HEK293 (cell line): ENCODE measurements around the gene TRABD.

Experiments
- CTCF ChIA-PET: fragments of 350-600 bp; formaldehyde crosslinking; extraction: SDS; loops from one replicate; lab custom pipeline; 2021; ENCODE audit warnings: antibody characterized with exemption; lab: Yijun Ruan, JAX
- POLR2A ChIA-PET: fragments of 300-600 bp; formaldehyde crosslinking; extraction: SDS; loops from one replicate; lab custom pipeline; 2020; ENCODE audit warnings: antibody characterized with exemption, inconsistent platforms; lab: Yijun Ruan, JAX
- H3K27ac ChIP-seq: fragments of 200-500 bp; sonication (Bioruptor generic); 2 replicates; pipeline ENCODE4 v1.5.1; 2014; ENCODE audit warnings: low read depth, low read length, control low read depth, inconsistent platforms; ENCODE audit errors: extremely low read depth
- H3K36me3 ChIP-seq, 2 experiments: fragments of 200-500 bp in 1 of 2; sonication (Bioruptor generic) in 1 of 2; 1 replicate in 1 of 2; 2 replicates in 1 of 2; pipeline ENCODE4 v1.5.1; 2014 to 2017; ENCODE audit warnings: inconsistent platforms in 2 of 2, low read length in 2 of 2; ENCODE audit not compliant: control insufficient read depth in 2 of 2, insufficient read depth in 1 of 2
- H3K4me1 ChIP-seq: fragments of 200-500 bp; sonication (Bioruptor generic); 2 replicates; pipeline ENCODE4 v1.5.1; 2014; ENCODE audit warnings: mild to moderate bottlenecking, low read length, inconsistent platforms; ENCODE audit not compliant: control insufficient read depth, insufficient read depth
- H3K4me3 ChIP-seq: 2 replicates; pipeline ENCODE4 v1.5.1; 2011; ENCODE audit warnings: low read depth, mild to moderate bottlenecking, control low read depth, low read length, moderate library complexity
- H3K9me3 ChIP-seq: fragments of 200-500 bp; sonication (Bioruptor generic); 2 replicates; pipeline ENCODE4 v1.5.1; 2014; ENCODE audit warnings: low read depth, low read length, inconsistent platforms; ENCODE audit not compliant: control insufficient read depth, insufficient read depth
- GLIS1 ChIP-seq: fragments of 450-650 bp; formaldehyde crosslinking; IDR thresholded peaks from 2 replicates; pipeline ENCODE4 v1.5.1; 2016; ENCODE audit warnings: missing biosample characterization, missing genetic modification characterization
- KLF1 ChIP-seq: fragments of 450-650 bp; formaldehyde crosslinking; IDR thresholded peaks from 2 replicates; pipeline ENCODE4 v1.5.1; 2016; ENCODE audit warnings: missing biosample characterization, missing genetic modification characterization
- KLF16 ChIP-seq: fragments of 450-650 bp; formaldehyde crosslinking; IDR thresholded peaks from 2 replicates; pipeline ENCODE4 v1.5.1; 2017; ENCODE audit warnings: missing biosample characterization, missing genetic modification characterization
- KLF9 ChIP-seq: fragments of 450-650 bp; formaldehyde crosslinking; IDR thresholded peaks from 2 replicates; pipeline ENCODE4 v1.5.1; 2016; ENCODE audit warnings: missing biosample characterization, missing genetic modification characterization, low read depth
- ZFP69B ChIP-seq: fragments of 450-650 bp; formaldehyde crosslinking; IDR thresholded peaks from 2 replicates; pipeline ENCODE4 v1.5.1; 2016; ENCODE audit warnings: missing biosample characterization, missing genetic modification characterization
- ZNF10 ChIP-seq: fragments of 450-650 bp; formaldehyde crosslinking; IDR thresholded peaks from 2 replicates; pipeline ENCODE4 v1.5.1; 2017; ENCODE audit warnings: missing biosample characterization, missing genetic modification characterization
- ZNF23 ChIP-seq: fragments of 450-650 bp; formaldehyde crosslinking; IDR thresholded peaks from 2 replicates; pipeline ENCODE4 v1.5.1; 2016; ENCODE audit warnings: missing biosample characterization, missing genetic modification characterization, borderline replicate concordance
- ZNF239 ChIP-seq: fragments of 450-650 bp; formaldehyde crosslinking; IDR thresholded peaks from 2 replicates; pipeline ENCODE4 v1.5.1; 2016; ENCODE audit warnings: missing biosample characterization, missing genetic modification characterization
- ZNF302 ChIP-seq: fragments of 450-650 bp; formaldehyde crosslinking; IDR thresholded peaks from 2 replicates; pipeline ENCODE4 v1.5.1; 2016; ENCODE audit warnings: missing biosample characterization, missing genetic modification characterization, low read depth
- TF ChIP-seq, protein P1 (sequence below): fragments of 450-650 bp; formaldehyde crosslinking; IDR thresholded peaks from 2 replicates; pipeline ENCODE4 v1.5.1; 2016; ENCODE audit warnings: missing biosample characterization, missing genetic modification characterization
- TF ChIP-seq, protein P2 (sequence below): fragments of 450-650 bp; IDR thresholded peaks from 2 replicates; pipeline ENCODE4 v1.5.1; 2018; ENCODE audit warnings: missing biosample characterization, mild to moderate bottlenecking, missing genetic modification characterization
- TF ChIP-seq, protein P3 (sequence below): fragments of 450-650 bp; formaldehyde crosslinking; IDR thresholded peaks from 2 replicates; pipeline ENCODE4 v1.5.1; 2017; ENCODE audit warnings: missing biosample characterization, missing genetic modification characterization
- TF ChIP-seq, protein P4 (sequence below): fragments of 450-650 bp; formaldehyde crosslinking; IDR thresholded peaks from 2 replicates; pipeline ENCODE4 v1.5.1; 2016; ENCODE audit warnings: missing biosample characterization, missing genetic modification characterization
- TF ChIP-seq, protein P5 (sequence below): sonication (generic); formaldehyde crosslinking; IDR thresholded peaks from 2 replicates; pipeline ENCODE4 v1.8.1; 2022; ENCODE audit warnings: mild to moderate bottlenecking, moderate library complexity, missing genetic modification reagents

Gene TRABD

DNA sequence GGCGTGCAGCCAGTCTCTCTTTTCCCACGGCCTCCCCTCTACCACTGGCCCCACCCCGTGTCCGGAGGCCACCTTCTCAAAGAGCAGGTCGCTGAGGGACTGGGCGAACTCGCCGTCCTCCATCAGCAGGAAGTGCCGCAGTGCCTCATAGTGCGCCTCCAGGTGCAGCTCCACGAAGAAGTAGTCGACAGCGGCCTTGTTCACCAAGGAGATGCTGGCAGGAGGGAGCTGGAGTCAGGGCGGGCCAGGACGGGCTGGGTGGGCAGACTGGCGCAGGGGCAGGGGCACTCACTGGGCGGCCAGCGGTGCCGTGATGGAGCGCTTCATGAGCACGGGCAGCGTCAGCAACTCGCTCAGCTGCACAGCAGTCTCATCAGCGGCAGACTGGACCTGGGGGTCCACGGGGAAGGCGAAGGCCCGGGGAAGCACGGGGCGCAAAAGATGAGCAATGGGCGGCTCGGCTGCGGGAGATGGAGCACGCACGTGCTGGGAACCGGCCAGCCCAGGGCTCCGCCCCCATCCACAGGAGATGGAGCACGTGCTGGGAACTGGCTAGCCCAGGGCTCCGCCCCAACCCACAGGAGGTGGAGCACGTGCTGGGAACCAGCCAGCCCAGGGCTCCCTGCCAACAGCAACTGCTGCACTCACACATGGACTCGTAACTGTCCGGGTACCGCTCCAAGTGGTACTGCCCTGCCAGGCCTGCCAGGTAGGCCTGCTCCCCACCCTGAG is 33.4 kb downstream of the TRABD start (continued):
- TF ChIP-seq, protein P1, sequence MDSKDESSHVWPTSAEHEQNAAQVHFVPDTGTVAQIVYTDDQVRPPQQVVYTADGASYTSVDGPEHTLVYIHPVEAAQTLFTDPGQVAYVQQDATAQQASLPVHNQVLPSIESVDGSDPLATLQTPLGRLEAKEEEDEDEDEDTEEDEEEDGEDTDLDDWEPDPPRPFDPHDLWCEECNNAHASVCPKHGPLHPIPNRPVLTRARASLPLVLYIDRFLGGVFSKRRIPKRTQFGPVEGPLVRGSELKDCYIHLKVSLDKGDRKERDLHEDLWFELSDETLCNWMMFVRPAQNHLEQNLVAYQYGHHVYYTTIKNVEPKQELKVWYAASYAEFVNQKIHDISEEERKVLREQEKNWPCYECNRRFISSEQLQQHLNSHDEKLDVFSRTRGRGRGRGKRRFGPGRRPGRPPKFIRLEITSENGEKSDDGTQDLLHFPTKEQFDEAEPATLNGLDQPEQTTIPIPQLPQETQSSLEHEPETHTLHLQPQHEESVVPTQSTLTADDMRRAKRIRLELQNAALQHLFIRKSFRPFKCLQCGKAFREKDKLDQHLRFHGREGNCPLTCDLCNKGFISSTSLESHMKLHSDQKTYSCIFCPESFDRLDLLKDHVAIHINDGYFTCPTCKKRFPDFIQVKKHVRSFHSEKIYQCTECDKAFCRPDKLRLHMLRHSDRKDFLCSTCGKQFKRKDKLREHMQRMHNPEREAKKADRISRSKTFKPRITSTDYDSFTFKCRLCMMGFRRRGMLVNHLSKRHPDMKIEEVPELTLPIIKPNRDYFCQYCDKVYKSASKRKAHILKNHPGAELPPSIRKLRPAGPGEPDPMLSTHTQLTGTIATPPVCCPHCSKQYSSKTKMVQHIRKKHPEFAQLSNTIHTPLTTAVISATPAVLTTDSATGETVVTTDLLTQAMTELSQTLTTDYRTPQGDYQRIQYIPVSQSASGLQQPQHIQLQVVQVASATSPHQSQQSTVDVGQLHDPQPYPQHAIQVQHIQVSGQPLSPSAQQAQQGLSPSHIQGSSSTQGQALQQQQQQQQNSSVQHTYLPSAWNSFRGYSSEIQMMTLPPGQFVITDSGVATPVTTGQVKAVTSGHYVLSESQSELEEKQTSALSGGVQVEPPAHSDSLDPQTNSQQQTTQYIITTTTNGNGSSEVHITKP: peak; percentile 91
- TF ChIP-seq ZNF239 (tag by site-specific recombination): no peak
- peak; percentile 93 for TF ChIP-seq KLF1
- TF ChIP-seq KLF16: peak; percentile 54; the same call in 1 of the 2 replicates
- TF ChIP-seq GLIS1 (tag by site-specific recombination): peak; percentile 30
- peak; percentile 24; the same call in 1 of the 2 replicates for TF ChIP-seq ZNF10 (tag by site-specific recombination)
- TF ChIP-seq, protein P2, sequence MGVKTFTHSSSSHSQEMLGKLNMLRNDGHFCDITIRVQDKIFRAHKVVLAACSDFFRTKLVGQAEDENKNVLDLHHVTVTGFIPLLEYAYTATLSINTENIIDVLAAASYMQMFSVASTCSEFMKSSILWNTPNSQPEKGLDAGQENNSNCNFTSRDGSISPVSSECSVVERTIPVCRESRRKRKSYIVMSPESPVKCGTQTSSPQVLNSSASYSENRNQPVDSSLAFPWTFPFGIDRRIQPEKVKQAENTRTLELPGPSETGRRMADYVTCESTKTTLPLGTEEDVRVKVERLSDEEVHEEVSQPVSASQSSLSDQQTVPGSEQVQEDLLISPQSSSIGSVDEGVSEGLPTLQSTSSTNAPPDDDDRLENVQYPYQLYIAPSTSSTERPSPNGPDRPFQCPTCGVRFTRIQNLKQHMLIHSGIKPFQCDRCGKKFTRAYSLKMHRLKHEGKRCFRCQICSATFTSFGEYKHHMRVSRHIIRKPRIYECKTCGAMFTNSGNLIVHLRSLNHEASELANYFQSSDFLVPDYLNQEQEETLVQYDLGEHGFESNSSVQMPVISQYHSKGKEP (tag by site-specific recombination): 0 out of 2 replicates have a peak, but pooled peaks have one; percentile 38
- no peak for TF ChIP-seq ZNF23 (tag by site-specific recombination)
- peak; percentile 65 for TF ChIP-seq KLF9
- TF ChIP-seq ZNF302 (tag by site-specific recombination): no peak
- TF ChIP-seq, all 188 proteins: peak for 10

DNA sequence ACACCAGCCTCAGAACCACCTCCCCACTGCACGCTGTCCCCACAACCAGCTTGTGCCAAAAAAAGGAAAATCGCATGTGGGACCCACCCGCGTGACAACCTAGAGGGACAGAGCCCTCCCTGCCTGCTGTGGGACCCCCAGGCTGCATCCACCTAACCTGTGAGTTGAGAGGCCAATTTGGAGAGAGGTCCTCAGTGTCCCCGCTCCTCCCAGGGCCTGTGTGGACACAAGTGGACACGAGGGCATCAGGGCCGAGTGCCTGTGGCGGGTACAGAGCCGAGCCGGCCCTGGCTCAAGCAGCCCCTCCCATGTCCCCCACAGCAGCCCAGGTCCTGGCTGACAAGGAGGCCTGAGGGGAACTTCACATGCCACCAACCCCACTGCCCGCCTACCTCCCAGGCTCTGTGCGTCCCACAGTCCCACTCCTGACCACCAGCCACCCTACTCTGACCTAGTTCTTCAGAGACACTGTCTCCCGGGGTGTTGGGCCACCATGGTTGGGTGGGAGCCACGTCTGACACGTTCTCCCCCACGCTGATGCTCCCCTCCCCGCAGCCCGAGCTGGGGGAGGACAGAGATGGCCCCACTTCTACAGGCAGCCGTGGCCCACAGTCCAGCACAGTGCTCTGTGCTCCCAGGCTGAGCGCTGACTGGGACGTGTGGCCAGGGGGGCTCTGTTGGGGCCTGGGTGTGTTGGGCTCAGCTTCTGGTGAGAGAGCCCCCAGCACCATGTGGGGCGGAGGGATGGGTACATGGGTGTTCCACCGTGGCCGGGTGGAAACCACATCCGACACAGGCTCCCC is 34.3 kb downstream of the TRABD start:
- H3K9me3 ChIP-seq: no peaks in the 10 kb centered on the region
- H3K4me1 ChIP-seq: peaks cover 2% of the 10 kb centered on the region; the same call in 1 of the 2 replicates
- no peak overlapping the region for H3K4me3 ChIP-seq
- H3K36me3 ChIP-seq: peaks cover 18 to 98% of the 10 kb centered on the region in 2 experiments
- ChIA-PET CTCF (no interaction called here), POLR2A (interaction anchor here (2.1 kb wide), 1 partner anchor 31 kb away, joined by 5 read pairs; the partner anchor contains the start of gene HDAC10)
- no peak overlapping the region for H3K27ac ChIP-seq
- TF ChIP-seq, protein P3, sequence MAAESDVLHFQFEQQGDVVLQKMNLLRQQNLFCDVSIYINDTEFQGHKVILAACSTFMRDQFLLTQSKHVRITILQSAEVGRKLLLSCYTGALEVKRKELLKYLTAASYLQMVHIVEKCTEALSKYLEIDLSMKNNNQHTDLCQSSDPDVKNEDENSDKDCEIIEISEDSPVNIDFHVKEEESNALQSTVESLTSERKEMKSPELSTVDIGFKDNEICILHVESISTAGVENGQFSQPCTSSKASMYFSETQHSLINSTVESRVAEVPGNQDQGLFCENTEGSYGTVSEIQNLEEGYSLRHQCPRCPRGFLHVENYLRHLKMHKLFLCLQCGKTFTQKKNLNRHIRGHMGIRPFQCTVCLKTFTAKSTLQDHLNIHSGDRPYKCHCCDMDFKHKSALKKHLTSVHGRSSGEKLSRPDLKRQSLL (tag by site-specific recombination): no peak
- TF ChIP-seq, protein P4, sequence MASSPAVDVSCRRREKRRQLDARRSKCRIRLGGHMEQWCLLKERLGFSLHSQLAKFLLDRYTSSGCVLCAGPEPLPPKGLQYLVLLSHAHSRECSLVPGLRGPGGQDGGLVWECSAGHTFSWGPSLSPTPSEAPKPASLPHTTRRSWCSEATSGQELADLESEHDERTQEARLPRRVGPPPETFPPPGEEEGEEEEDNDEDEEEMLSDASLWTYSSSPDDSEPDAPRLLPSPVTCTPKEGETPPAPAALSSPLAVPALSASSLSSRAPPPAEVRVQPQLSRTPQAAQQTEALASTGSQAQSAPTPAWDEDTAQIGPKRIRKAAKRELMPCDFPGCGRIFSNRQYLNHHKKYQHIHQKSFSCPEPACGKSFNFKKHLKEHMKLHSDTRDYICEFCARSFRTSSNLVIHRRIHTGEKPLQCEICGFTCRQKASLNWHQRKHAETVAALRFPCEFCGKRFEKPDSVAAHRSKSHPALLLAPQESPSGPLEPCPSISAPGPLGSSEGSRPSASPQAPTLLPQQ (tag by site-specific recombination): peak; percentile 84
- TF ChIP-seq, protein P5, sequence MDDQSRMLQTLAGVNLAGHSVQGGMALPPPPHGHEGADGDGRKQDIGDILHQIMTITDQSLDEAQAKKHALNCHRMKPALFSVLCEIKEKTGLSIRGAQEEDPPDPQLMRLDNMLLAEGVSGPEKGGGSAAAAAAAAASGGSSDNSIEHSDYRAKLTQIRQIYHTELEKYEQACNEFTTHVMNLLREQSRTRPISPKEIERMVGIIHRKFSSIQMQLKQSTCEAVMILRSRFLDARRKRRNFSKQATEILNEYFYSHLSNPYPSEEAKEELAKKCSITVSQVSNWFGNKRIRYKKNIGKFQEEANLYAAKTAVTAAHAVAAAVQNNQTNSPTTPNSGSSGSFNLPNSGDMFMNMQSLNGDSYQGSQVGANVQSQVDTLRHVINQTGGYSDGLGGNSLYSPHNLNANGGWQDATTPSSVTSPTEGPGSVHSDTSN (CRISPR knock-in tag): 0 out of 2 replicates have a peak, but pooled peaks have one; percentile 52
- TF ChIP-seq ZFP69B (tag by site-specific recombination): peak; percentile 84
